HEK293 (cell line): Measurements from ENCODE around the gene ALDH3A1.
A peak's percentile ranks its signal among the peaks of the same experiment; 100 is the strongest.

Source experiments
- EGR2 ChIP-seq: fragments of 450-650 bp; formaldehyde crosslinking; IDR thresholded peaks from 2 replicates; pipeline ENCODE4 v1.5.1; 2016; ENCODE audit warnings: low read depth, missing biosample characterization, missing genetic modification characterization
- GLIS2 ChIP-seq: fragments of 450-650 bp; formaldehyde crosslinking; IDR thresholded peaks from 2 replicates; pipeline ENCODE4 v1.5.1; 2016; ENCODE audit warnings: missing biosample characterization, missing genetic modification characterization
- KLF9 ChIP-seq: fragments of 450-650 bp; formaldehyde crosslinking; IDR thresholded peaks from 2 replicates; pipeline ENCODE4 v1.5.1; 2016; ENCODE audit warnings: missing biosample characterization, missing genetic modification characterization, low read depth
- PATZ1 ChIP-seq: fragments of 450-650 bp; formaldehyde crosslinking; IDR thresholded peaks from 2 replicates; pipeline ENCODE4 v1.5.1; 2016; ENCODE audit warnings: missing biosample characterization, missing genetic modification characterization
- SP2 ChIP-seq: fragments of 450-650 bp; formaldehyde crosslinking; IDR thresholded peaks from 2 replicates; pipeline ENCODE4 v1.5.1; 2016; ENCODE audit warnings: missing biosample characterization, missing genetic modification characterization
- SP3 ChIP-seq: fragments of 450-650 bp; formaldehyde crosslinking; IDR thresholded peaks from 2 replicates; pipeline ENCODE4 v1.5.1; 2016; ENCODE audit warnings: missing biosample characterization, missing genetic modification characterization
- ZBTB11 ChIP-seq: fragments of 450-650 bp; formaldehyde crosslinking; conservative IDR thresholded peaks from 2 replicates; pipeline ENCODE4 v1.5.1; 2016; ENCODE audit warnings: low read depth, missing biosample characterization, missing genetic modification characterization
- ZBTB8A ChIP-seq: fragments of 450-650 bp; formaldehyde crosslinking; IDR thresholded peaks from 2 replicates; pipeline ENCODE4 v1.5.1; 2016; ENCODE audit warnings: missing biosample characterization, missing genetic modification characterization
- ZFHX2 ChIP-seq: fragments of 450-650 bp; formaldehyde crosslinking; conservative IDR thresholded peaks from 2 replicates; pipeline ENCODE4 v1.5.1; 2016; ENCODE audit warnings: missing biosample characterization, missing genetic modification characterization
- ZIC2 ChIP-seq: fragments of 450-650 bp; formaldehyde crosslinking; IDR thresholded peaks from 2 replicates; pipeline ENCODE4 v1.5.1; 2016; ENCODE audit warnings: missing biosample characterization, missing genetic modification characterization
- ZNF112 ChIP-seq: fragments of 450-650 bp; formaldehyde crosslinking; IDR thresholded peaks from 2 replicates; pipeline ENCODE4 v1.5.0; 2017; ENCODE audit warnings: missing biosample characterization, missing genetic modification characterization
- ZNF157 ChIP-seq: fragments of 450-650 bp; formaldehyde crosslinking; IDR thresholded peaks from 2 replicates; pipeline ENCODE4 v1.5.1; 2016; ENCODE audit warnings: missing biosample characterization, missing genetic modification characterization
- ZNF221 ChIP-seq: fragments of 450-650 bp; formaldehyde crosslinking; IDR thresholded peaks from 2 replicates; pipeline ENCODE4 v1.5.1; 2017; ENCODE audit warnings: missing biosample characterization, missing genetic modification characterization, borderline replicate concordance
- ZNF341 ChIP-seq: fragments of 450-650 bp; formaldehyde crosslinking; IDR thresholded peaks from 2 replicates; pipeline ENCODE4; 2016; ENCODE audit warnings: low read depth, missing biosample characterization, missing genetic modification characterization
- ZNF366 ChIP-seq: fragments of 450-650 bp; formaldehyde crosslinking; conservative IDR thresholded peaks from 2 replicates; pipeline ENCODE4 v1.5.1; 2016; ENCODE audit warnings: missing biosample characterization, missing genetic modification characterization
- ZNF404 ChIP-seq: fragments of 450-650 bp; formaldehyde crosslinking; IDR thresholded peaks from 2 replicates; pipeline ENCODE4 v1.5.1; 2017; ENCODE audit warnings: missing biosample characterization, missing genetic modification characterization
- ZNF521 ChIP-seq: fragments of 450-650 bp; formaldehyde crosslinking; IDR thresholded peaks from 2 replicates; pipeline ENCODE4 v1.5.1; 2017; ENCODE audit warnings: missing biosample characterization, mild to moderate bottlenecking, missing genetic modification characterization
- ZNF560 ChIP-seq: fragments of 450-650 bp; formaldehyde crosslinking; IDR thresholded peaks from 2 replicates; pipeline ENCODE4 v1.5.1; 2017; ENCODE audit warnings: missing biosample characterization, missing genetic modification characterization, borderline replicate concordance
- ZNF600 ChIP-seq: fragments of 450-650 bp; formaldehyde crosslinking; IDR thresholded peaks from 2 replicates; pipeline ENCODE4 v1.5.1; 2016; ENCODE audit warnings: missing biosample characterization, missing genetic modification characterization
- ZNF621 ChIP-seq: fragments of 450-650 bp; formaldehyde crosslinking; IDR thresholded peaks from 2 replicates; pipeline ENCODE4 v1.5.1; 2017; ENCODE audit warnings: missing biosample characterization, missing genetic modification characterization
- ZNF624 ChIP-seq: fragments of 450-650 bp; formaldehyde crosslinking; IDR thresholded peaks from 2 replicates; pipeline ENCODE4 v1.5.1; 2017; ENCODE audit warnings: missing biosample characterization, missing genetic modification characterization
- ZNF629 ChIP-seq: fragments of 450-650 bp; formaldehyde crosslinking; IDR thresholded peaks from 2 replicates; pipeline ENCODE4 v1.5.1; 2017; ENCODE audit warnings: missing biosample characterization, missing genetic modification characterization
- ZSCAN16 ChIP-seq: fragments of 450-650 bp; formaldehyde crosslinking; IDR thresholded peaks from 2 replicates; pipeline ENCODE4 v1.5.1; 2016; ENCODE audit warnings: missing biosample characterization, missing genetic modification characterization

The ALDH3A1 gene

GRCh38 chr17:19744492-19744891 is 3.6 kb downstream of the ALDH3A1 start (continued):
- TF ChIP-seq PATZ1 (tag by site-specific recombination): peak; percentile 62
- peak; percentile 65 for TF ChIP-seq ZBTB8A (tag by site-specific recombination)
- TF ChIP-seq GLIS2 (tag by site-specific recombination): peak; percentile 39; the same call in 1 of the 2 replicates
- TF ChIP-seq ZNF112 (tag by site-specific recombination): no peak
- TF ChIP-seq ZNF366 (tag by site-specific recombination): no peak
- peak; percentile 72 for TF ChIP-seq ZNF341 (tag by site-specific recombination)
- TF ChIP-seq ZNF560 (tag by site-specific recombination): no peak
- no peak for TF ChIP-seq KLF9 (tag by site-specific recombination)
- no peak for TF ChIP-seq ZNF621 (tag by site-specific recombination)
- TF ChIP-seq ZSCAN16 (tag by site-specific recombination): no peak
- 0 out of 2 replicates have a peak, but pooled peaks have one; percentile 23 for TF ChIP-seq ZIC2
- no peak for TF ChIP-seq ZNF157 (tag by site-specific recombination)
- no peak for TF ChIP-seq ZNF629 (tag by site-specific recombination)
- no peak for TF ChIP-seq ZNF624 (tag by site-specific recombination)
- peak; percentile 16; the same call in 1 of the 2 replicates for TF ChIP-seq ZNF600 (tag by site-specific recombination)
- peak; percentile 73 for TF ChIP-seq ZFHX2 (tag by site-specific recombination)
- TF ChIP-seq ZNF404: no peak
- 0 out of 2 replicates have a peak, but pooled peaks have one; percentile 30 for TF ChIP-seq SP3 (tag by site-specific recombination)
- TF ChIP-seq SP2 (tag by site-specific recombination): 0 out of 2 replicates have a peak, but pooled peaks have one; percentile 9
- no peak for TF ChIP-seq ZNF521 (tag by site-specific recombination)
- peak; percentile 54; the same call in 1 of the 2 replicates for TF ChIP-seq EGR2
- no peak for TF ChIP-seq ZNF221 (tag by site-specific recombination)
- TF ChIP-seq ZBTB11: peak; percentile 91
